ENCODE data around the gene TFPI2.

The TFPI2 gene

GRCh38 chr7:93843260-93843659 lies 47.3 kb downstream of the TFPI2 start:
- FAIRE-seq = no peak

DNA sequence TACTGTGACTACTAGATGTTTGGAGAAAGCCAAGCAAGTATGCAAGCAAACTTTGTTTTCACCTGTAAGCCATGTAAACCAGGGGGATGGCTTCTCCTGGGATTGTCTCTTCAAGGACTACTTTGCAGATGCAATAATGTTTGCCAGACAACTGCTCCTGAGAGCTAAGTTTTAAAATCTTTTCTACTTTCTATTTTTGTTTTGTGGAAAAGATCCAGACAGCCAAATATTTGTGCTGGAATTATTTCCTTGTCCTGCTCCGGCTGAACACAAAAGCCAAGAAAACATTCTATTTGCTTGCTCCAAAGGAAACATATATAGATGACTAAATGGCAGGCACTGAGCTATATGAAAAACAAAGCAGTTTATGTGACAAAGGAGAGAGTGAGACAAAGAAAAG lies 51.6 kb downstream of the TFPI2 start:
- no peak for FAIRE-seq

DNA sequence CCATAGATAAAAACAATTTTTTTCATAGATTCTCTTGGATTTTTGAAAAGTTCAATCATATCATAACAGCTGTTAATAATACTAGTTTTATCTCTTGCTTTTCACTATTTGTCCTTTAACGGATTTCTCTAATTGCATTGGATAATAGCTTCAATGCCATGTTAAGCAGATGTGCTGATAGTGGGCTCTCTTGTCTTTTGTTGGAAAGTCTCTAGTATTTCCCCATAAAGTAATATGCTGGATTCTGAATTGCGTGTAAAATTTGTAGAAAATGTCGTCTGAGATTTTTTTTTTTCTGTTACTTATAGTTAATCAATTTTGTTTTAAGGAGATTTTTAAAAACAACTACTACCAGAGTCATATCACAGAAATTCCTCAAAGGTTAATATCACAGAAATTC lies 53.3 kb downstream of the TFPI2 start:
- FAIRE-seq = no peak

DNA sequence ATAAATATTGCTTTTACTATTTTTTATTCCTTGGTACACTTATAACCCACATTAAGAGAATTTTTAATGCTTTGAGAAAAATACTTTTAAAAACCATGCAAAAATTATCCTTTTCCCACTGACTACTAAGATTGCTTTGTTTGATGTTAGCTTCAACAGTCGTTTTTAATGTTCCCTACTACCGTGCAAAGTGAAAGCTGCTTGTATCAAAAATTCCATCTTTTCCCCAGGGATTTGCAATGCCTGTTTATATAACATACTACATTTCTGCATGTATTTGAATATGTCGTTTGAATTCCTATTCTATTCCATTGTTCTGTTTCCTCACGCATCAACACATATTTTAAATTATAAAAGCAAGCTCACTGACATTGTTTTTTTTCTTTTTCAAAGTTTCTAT lies 54.4 kb downstream of the TFPI2 start:
- no peak for FAIRE-seq

DNA sequence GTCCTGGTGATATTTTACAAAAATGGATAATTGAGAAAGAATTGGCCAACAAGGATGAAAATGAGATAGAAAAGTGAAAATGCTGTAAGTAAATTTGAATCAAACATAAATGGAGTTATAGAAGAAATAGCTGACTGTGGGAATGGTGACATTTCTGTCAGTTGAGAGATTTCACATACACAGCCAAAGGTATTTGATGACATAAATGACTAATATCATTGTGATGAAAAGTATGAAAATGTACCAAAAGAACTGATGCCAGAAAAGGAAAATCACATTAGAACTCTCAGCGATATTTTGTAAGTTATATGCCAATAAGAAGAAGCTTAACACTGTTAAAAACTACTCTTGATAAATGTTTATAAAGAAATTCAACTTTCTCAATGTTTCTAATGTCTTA lies 54.9 kb downstream of the TFPI2 start:
- FAIRE-seq = no peak
